T-cell (primary cell): ENCODE measurements around the gene ATP2A3. TPM values are rescaled to one million over a fixed set of nuclear protein-coding genes. Genes with fewer than 3 reads are reported as not detected.

Experiments
- ATAC-seq, 4 experiments: fragments of 200-7000 bp in 3 of 4; fragments of 150-1000 bp in 1 of 4; cut with Tn5 transposase; replicated peaks in 1 of 4; 1 replicate in 3 of 4; 2 replicates in 1 of 4; pipeline ENCODE4 v1.10.0; 2021; ENCODE audit warnings: moderate library complexity in 3 of 4, mild to moderate bottlenecking in 2 of 4, moderate number of reproducible peaks in 1 of 4
- CTCF ChIA-PET, 2 donors: fragments of 300-600 bp; sonication (Branson Sonifier 250); formaldehyde crosslinking; loops; one replicate each; lab custom pipeline; 2022; ENCODE audit warnings: antibody characterized with exemption in 2 of 2; lab: Charles Lee
- POLR2A ChIA-PET, 2 donors: fragments of 300-600 bp; sonication (Branson Sonifier 250); formaldehyde crosslinking; loops; one replicate each; lab custom pipeline; 2022; ENCODE audit warnings: antibody characterized with exemption in 2 of 2; lab: Charles Lee
- DNase-seq, 35 experiments: peaks; one replicate each; pipeline versions ENCODE4 v3.0.0 to v3.0.0-alpha.2; 2013 to 2023
- H3K27ac ChIP-seq: one replicate; pipeline ENCODE4 v1.5.1; 2013; ENCODE audit warnings: low read length
- H3K27me3 ChIP-seq, 2 experiments: replicated peaks in 1 of 2; 1 replicate in 1 of 2; 2 replicates in 1 of 2; pipeline versions ENCODE4 v1.6.1 to v1.7.0; 2013; ENCODE audit warnings: low read length in 1 of 2, mixed read lengths in 1 of 2; ENCODE audit not compliant: control insufficient read depth in 2 of 2, insufficient read depth in 2 of 2; ENCODE audit errors: extremely low read depth in 1 of 2
- H3K36me3 ChIP-seq, 2 donors: 1 replicate in 1 of 2; 2 replicates in 1 of 2; pipeline versions ENCODE4 v1.6.1 to v1.7.0; 2013; ENCODE audit warnings: low read length in 1 of 2; ENCODE audit not compliant: control insufficient read depth in 2 of 2, insufficient read depth in 1 of 2; ENCODE audit errors: extremely low read depth in 1 of 2
- H3K4me1 ChIP-seq, 2 experiments: 1 replicate in 1 of 2; 2 replicates in 1 of 2; pipeline versions ENCODE4 v1.6.1 to v1.7.0; 2013; ENCODE audit warnings: low read length in 2 of 2, mixed read lengths in 1 of 2; ENCODE audit not compliant: insufficient read depth in 2 of 2, control insufficient read depth in 1 of 2; ENCODE audit errors: extremely low read depth in 1 of 2
- H3K4me3 ChIP-seq, 2 donors: 1 replicate in 1 of 2; 2 replicates in 1 of 2; pipeline versions ENCODE4 v1.5.1 to v1.7.0; 2013; ENCODE audit warnings: mild to moderate bottlenecking in 2 of 2, low read length in 1 of 2, moderate library complexity in 1 of 2; ENCODE audit not compliant: control insufficient read depth in 1 of 2; ENCODE audit errors: extremely low read depth in 1 of 2
- H3K9me3 ChIP-seq: 2 replicates; pipeline ENCODE4 v1.7.0; 2013
- H3K27ac Mint-ChIP-seq, 2 donors: one replicate each; pipeline ENCODE4 v1.8.0; 2020 to 2021; ENCODE audit warnings: mild to moderate bottlenecking in 2 of 2, mixed read lengths in 2 of 2
- H3K27me3 Mint-ChIP-seq, 2 donors: one replicate each; pipeline ENCODE4 v1.8.0; 2021 to 2022; ENCODE audit warnings: mixed read lengths in 2 of 2
- H3K36me3 Mint-ChIP-seq: one replicate; pipeline ENCODE4 v1.8.0; 2021; ENCODE audit warnings: mixed read lengths
- H3K4me1 Mint-ChIP-seq, 3 donors: one replicate each; pipeline ENCODE4 v1.8.0; 2020 to 2022; ENCODE audit warnings: mixed read lengths in 3 of 3, mild to moderate bottlenecking in 1 of 3
- H3K4me3 Mint-ChIP-seq, 3 donors: one replicate each; pipeline ENCODE4 v1.8.0; 2020 to 2022; ENCODE audit warnings: mild to moderate bottlenecking in 3 of 3, mixed read lengths in 3 of 3, moderate library complexity in 3 of 3
- H3K9me3 Mint-ChIP-seq, 3 donors: one replicate each; pipeline ENCODE4 v1.8.0; 2020 to 2022; ENCODE audit warnings: mixed read lengths in 3 of 3
- WGBS: methylation state at CpG from one replicate; pipeline ENCODE4 v1.1.5; 2013; ENCODE audit warnings: missing lambda C conversion rate; ENCODE audit not compliant: insufficient coverage; 5-methylcytosine and 5-hydroxymethylcytosine counted together
- total RNA-seq, 35 experiments: library from RNA in 6 of 35; stranded (reverse) in 6 of 35; fragments of 120-200 nt in 1 of 35; gene quantifications; one replicate each; pipeline versions ENCODE4 v1.2.1 to v1.2.4 and lab custom pipeline; 2013 to 2026

Gene ATP2A3
- total RNA-seq, 5 donors from 2014 or later (not counting 1 experiment from before 2014, with no cell fraction given) = 228 to 303 (median 248) TPM

- H3K27ac ChIP-seq = no peak overlapping the region
- H3K36me3 ChIP-seq = peaks cover 3 to 68% of the 10 kb centered on the region in 2 donors
- ATAC-seq = peak in 1 of 4 experiments; percentile 21
- no peak overlapping the region for H3K4me3 ChIP-seq
- Mint-ChIP-seq H3K27me3 (no peaks in the 10 kb centered on the region), H3K36me3 (peaks cover 12% of the 10 kb centered on the region), H3K4me1 (peaks cover 51 to 56% (median 51%) of the 10 kb centered on the region in 3 donors), H3K4me3 (peak overlapping the region in 1 of 3 donors; percentile 12), H3K9me3 (no peaks in the 10 kb centered on the region), H3K27ac (peak overlapping the region; percentile 77)
- H3K9me3 ChIP-seq = no peaks in the 10 kb centered on the region
- H3K27me3 ChIP-seq = no peaks in the 10 kb centered on the region
- POLR2A ChIA-PET = interaction anchor here in 1 of 2 donors (0.6 kb wide), 1 partner anchor 8 kb away, joined by 3 read pairs; no protein-coding TSS in a partner anchor
- H3K4me1 ChIP-seq = peaks cover 20 to 69% of the 10 kb centered on the region in 2 experiments
- DNase-seq = no peak
- CTCF ChIA-PET = interaction anchor here in 1 of 2 donors (1.1 kb wide), 1 partner anchor 42 kb away, joined by 3 read pairs; no protein-coding TSS in a partner anchor
- 63% methylated on average over 6 of the region's 15 CpGs for WGBS
Observed at GRCh38 chr17:3956327-3956957, 7.8 kb downstream of the ATP2A3 start.

GRCh38 chr17:3955673-3955988, 8.6 kb downstream of the ATP2A3 start:
- peaks cover 6 to 70% of the 10 kb centered on the region in 2 donors for H3K36me3 ChIP-seq

GRCh38 chr17:3954976-3955672, 9.1 kb downstream of the ATP2A3 start:
- POLR2A ChIA-PET = interaction anchor here in 1 of 2 donors (0.6 kb wide), 1 partner anchor 96 kb away, joined by 3 read pairs; no protein-coding TSS in a partner anchor
- CTCF ChIA-PET = no interaction called here
- H3K27me3 Mint-ChIP-seq = no peaks in the 10 kb centered on the region
- 84% methylated on average over 15 of the region's 18 CpGs for WGBS
- H3K9me3 ChIP-seq = no peaks in the 10 kb centered on the region
- H3K27ac Mint-ChIP-seq = peak overlapping the region in 1 of 2 donors; percentile 28
- no peak overlapping the region for H3K4me3 Mint-ChIP-seq
- H3K4me1 ChIP-seq = peaks cover 10 to 56% of the 10 kb centered on the region in 2 experiments
- peaks cover 12% of the 10 kb centered on the region for H3K36me3 Mint-ChIP-seq
- ATAC-seq = no peak
- H3K9me3 Mint-ChIP-seq = no peaks in the 10 kb centered on the region
- no peak for DNase-seq
- H3K27me3 ChIP-seq = no peaks in the 10 kb centered on the region
- no peak overlapping the region for H3K4me3 ChIP-seq
- H3K36me3 ChIP-seq = peaks cover 11 to 70% of the 10 kb centered on the region in 2 donors
- H3K27ac ChIP-seq = no peak overlapping the region
- peaks cover 38 to 42% (median 40%) of the 10 kb centered on the region in 3 donors for H3K4me1 Mint-ChIP-seq

More at GRCh38 chr17:3955673-3955988, 8.6 kb downstream of the ATP2A3 start:
- 100% methylated on average over 3 of the region's 10 CpGs for WGBS
- Mint-ChIP-seq H3K9me3 (no peaks in the 10 kb centered on the region), H3K27me3 (no peaks in the 10 kb centered on the region), H3K27ac (peak overlapping the region in 1 of 2 donors; percentile 28), H3K36me3 (peaks cover 12% of the 10 kb centered on the region), H3K4me3 (no peak overlapping the region), H3K4me1 (peaks cover 43 to 47% (median 45%) of the 10 kb centered on the region in 3 donors)
- POLR2A ChIA-PET = interaction anchor here in 1 of 2 donors (0.6 kb wide), 1 partner anchor 95 kb away, joined by 3 read pairs; no protein-coding TSS in a partner anchor
- H3K9me3 ChIP-seq = no peaks in the 10 kb centered on the region
- DNase-seq (no peak), ATAC-seq (no peak)
- peaks cover 15 to 61% of the 10 kb centered on the region in 2 experiments for H3K4me1 ChIP-seq
- no peaks in the 10 kb centered on the region for H3K27me3 ChIP-seq
- CTCF ChIA-PET = no interaction called here
- no peak overlapping the region for H3K4me3 ChIP-seq
- H3K27ac ChIP-seq = no peak overlapping the region

GRCh38 chr17:3954086-3954485, 10.2 kb downstream of the ATP2A3 start:
- Mint-ChIP-seq H3K9me3 (no peaks in the 10 kb centered on the region), H3K36me3 (peaks cover 20% of the 10 kb centered on the region), H3K4me3 (no peak overlapping the region), H3K4me1 (peaks cover 28 to 32% (median 29%) of the 10 kb centered on the region in 3 donors), H3K27me3 (no peaks in the 10 kb centered on the region), H3K27ac (no peak overlapping the region)
- no peak for DNase-seq
- ATAC-seq = no peak
- Histone ChIP-seq H3K27me3 (no peaks in the 10 kb centered on the region), H3K4me1 (peaks cover under 1 to 45% of the 10 kb centered on the region in 2 experiments), H3K9me3 (no peaks in the 10 kb centered on the region), H3K27ac (no peak overlapping the region), H3K36me3 (peaks cover 12 to 72% of the 10 kb centered on the region in 2 donors), H3K4me3 (no peak overlapping the region)
- CTCF ChIA-PET = no interaction called here
- WGBS = 94% methylated on average over 7 of the region's 10 CpGs
- POLR2A ChIA-PET = no interaction called here

GRCh38 chr17:3953542-3953941, 10.7 kb downstream of the ATP2A3 start:
- peaks cover 0 to 43% of the 10 kb centered on the region in 2 experiments for H3K4me1 ChIP-seq
- no peaks in the 10 kb centered on the region for H3K27me3 ChIP-seq
- Mint-ChIP-seq H3K9me3 (no peaks in the 10 kb centered on the region), H3K36me3 (peaks cover 21% of the 10 kb centered on the region), H3K4me1 (peaks cover 26 to 30% (median 27%) of the 10 kb centered on the region in 3 donors), H3K27me3 (no peaks in the 10 kb centered on the region), H3K4me3 (no peak overlapping the region), H3K27ac (no peak overlapping the region)
- ChIA-PET POLR2A (interaction anchor here in 1 of 2 donors (0.6 kb wide), 1 partner anchor 28 kb away, joined by 3 read pairs; no protein-coding TSS in a partner anchor), CTCF (no interaction called here)
- no peak overlapping the region for H3K4me3 ChIP-seq
- DNase-seq (no peak), ATAC-seq (no peak)
- H3K27ac ChIP-seq = no peak overlapping the region
- H3K36me3 ChIP-seq = peaks cover 12 to 76% of the 10 kb centered on the region in 2 donors
- no peaks in the 10 kb centered on the region for H3K9me3 ChIP-seq
- 92% methylated on average over 8 of the region's 14 CpGs for WGBS

- Mint-ChIP-seq H3K4me3 (no peak overlapping the region), H3K27ac (no peak overlapping the region), H3K9me3 (no peaks in the 10 kb centered on the region), H3K27me3 (no peaks in the 10 kb centered on the region), H3K4me1 (peaks cover 14 to 17% (median 14%) of the 10 kb centered on the region in 3 donors), H3K36me3 (peaks cover 26% of the 10 kb centered on the region)
- Histone ChIP-seq H3K27ac (no peak overlapping the region), H3K4me1 (peaks cover 0 to 30% of the 10 kb centered on the region in 2 experiments), H3K27me3 (no peaks in the 10 kb centered on the region), H3K4me3 (no peak overlapping the region), H3K9me3 (no peaks in the 10 kb centered on the region), H3K36me3 (peaks cover 16 to 76% of the 10 kb centered on the region in 2 donors)
- DNase-seq = no peak
- CTCF ChIA-PET = no interaction called here
- ATAC-seq = no peak
- POLR2A ChIA-PET = no interaction called here
- 97% methylated on average over 13 of the region's 14 CpGs for WGBS
Observed at GRCh38 chr17:3952186-3952585, 12.1 kb downstream of the ATP2A3 start.
